ENCODE data around the gene UTS2R. TPM values are rescaled to one million over a fixed set of nuclear protein-coding genes. Genes with fewer than 3 reads are reported as not detected.

The UTS2R gene
- total RNA-seq, 1 donor from 2014 or later = not detected

- Histone ChIP-seq H3K4me3 (ENCODE audit: low read depth, low read length) (no peak overlapping the region), H3K36me3 (ENCODE audit: control insufficient read depth, insufficient read depth, low read length) (no peaks in the 10 kb centered on the region), H3K27me3 (ENCODE audit: control insufficient read depth, insufficient read depth, low read length) (peaks cover 3% of the 10 kb centered on the region)
- TF ChIP-seq CTCF (IDR thresholded peaks at IDR 0.05; ENCODE audit: insufficient read depth, low read length, severe bottlenecking) = no peak
- FAIRE-seq (no peak), DNase-seq (ENCODE audit: low read depth) (no peak)
These were observed 20.3 kb upstream of the UTS2R start for GRCh38 chr17:82351254-82351712.

- no peak for FAIRE-seq
- TF ChIP-seq CTCF (IDR thresholded peaks at IDR 0.05; ENCODE audit: insufficient read depth, low read length, severe bottlenecking) = peak; percentile 97
- no peaks in the 10 kb centered on the region for H3K36me3 ChIP-seq (ENCODE audit: control insufficient read depth, insufficient read depth, low read length)
- peak; percentile 71 for DNase-seq (ENCODE audit: low read depth)
- H3K4me3 ChIP-seq (ENCODE audit: low read depth, low read length) = no peak overlapping the region
- peaks cover 7% of the 10 kb centered on the region for H3K27me3 ChIP-seq (ENCODE audit: control insufficient read depth, insufficient read depth, low read length)
These were observed 19.7 kb upstream of the UTS2R start for GRCh38 chr17:82351713-82352488.

- FAIRE-seq (no peak), DNase-seq (ENCODE audit: low read depth) (no peak)
- no peak overlapping the region for H3K4me3 ChIP-seq (ENCODE audit: low read depth, low read length)
- peaks cover 9% of the 10 kb centered on the region for H3K27me3 ChIP-seq (ENCODE audit: control insufficient read depth, insufficient read depth, low read length)
- TF ChIP-seq CTCF (IDR thresholded peaks at IDR 0.05; ENCODE audit: insufficient read depth, low read length, severe bottlenecking) = no peak
- no peaks in the 10 kb centered on the region for H3K36me3 ChIP-seq (ENCODE audit: control insufficient read depth, insufficient read depth, low read length)
These were observed 18.1 kb upstream of the UTS2R start for GRCh38 chr17:82353484-82353883.

GRCh38 chr17:82354804-82355308 is 16.7 kb upstream of the UTS2R start:
- H3K27me3 ChIP-seq (ENCODE audit: control insufficient read depth, insufficient read depth, low read length) = peaks cover 9% of the 10 kb centered on the region
- no peaks in the 10 kb centered on the region for H3K36me3 ChIP-seq (ENCODE audit: control insufficient read depth, insufficient read depth, low read length)
- DNase-seq (ENCODE audit: low read depth) (no peak), FAIRE-seq (no peak)
- TF ChIP-seq CTCF (IDR thresholded peaks at IDR 0.05; ENCODE audit: insufficient read depth, low read length, severe bottlenecking) = no peak
- H3K4me3 ChIP-seq (ENCODE audit: low read depth, low read length) = no peak overlapping the region

- peak; percentile 65 for DNase-seq (ENCODE audit: low read depth)
- no peak overlapping the region for H3K4me3 ChIP-seq (ENCODE audit: low read depth, low read length)
- TF ChIP-seq CTCF (IDR thresholded peaks at IDR 0.05; ENCODE audit: insufficient read depth, low read length, severe bottlenecking) = no peak
- no peak for FAIRE-seq
- no peaks in the 10 kb centered on the region for H3K36me3 ChIP-seq (ENCODE audit: control insufficient read depth, insufficient read depth, low read length)
- peaks cover 9% of the 10 kb centered on the region for H3K27me3 ChIP-seq (ENCODE audit: control insufficient read depth, insufficient read depth, low read length)
These were observed 15.7 kb upstream of the UTS2R start for GRCh38 chr17:82355770-82356427.

Data from bronchial epithelial cell (primary cell).